IMR-90 (cell line): ENCODE measurements around the gene TLR6.

ENCODE experiments used
- BHLHE40 ChIP-seq: fragments of 150-350 bp; IDR thresholded peaks from 2 replicates; pipeline ENCODE4 v1.6.1; 2016; ENCODE audit warnings: mild to moderate bottlenecking, low read depth, low read length
- CEBPB ChIP-seq: IDR thresholded peaks from 2 replicates; pipeline ENCODE4 v1.6.1; 2012; ENCODE audit warnings: low read depth, low read length, improper control_type of control experiment
- CHD1 ChIP-seq: IDR thresholded peaks from 2 replicates; pipeline ENCODE4 v1.6.1; 2012; ENCODE audit warnings: low read depth, low read length, improper control_type of control experiment
- CTCF ChIP-seq: conservative IDR thresholded peaks from 2 replicates; pipeline ENCODE4 v1.5.1; 2012; ENCODE audit warnings: mild to moderate bottlenecking, low read depth, low read length, improper control_type of control experiment
- ELK1 ChIP-seq: fragments of 150-350 bp; IDR thresholded peaks from 2 replicates; pipeline ENCODE4 v1.6.1; 2016; ENCODE audit warnings: low read depth, mild to moderate bottlenecking, low read length, moderate library complexity, borderline replicate concordance
- MAZ ChIP-seq: IDR thresholded peaks from 2 replicates; pipeline ENCODE4 v1.6.1; 2012; ENCODE audit warnings: low read depth, mild to moderate bottlenecking, low read length, improper control_type of control experiment, moderate library complexity, borderline replicate concordance
- MXI1 ChIP-seq: IDR thresholded peaks from 2 replicates; pipeline ENCODE4 v1.6.1; 2012; ENCODE audit warnings: low read depth, mild to moderate bottlenecking, low read length, moderate library complexity, borderline replicate concordance
- POLR2A ChIP-seq: IDR thresholded peaks from 2 replicates; pipeline ENCODE4 v1.6.1; 2012; ENCODE audit warnings: mild to moderate bottlenecking, low read depth, low read length
- RAD21 ChIP-seq: IDR thresholded peaks from 2 replicates; pipeline ENCODE4 v1.6.1; 2012; ENCODE audit warnings: low read length, improper control_type of control experiment
- RCOR1 ChIP-seq: IDR thresholded peaks from 2 replicates; pipeline ENCODE4 v1.6.1; 2012; ENCODE audit warnings: mild to moderate bottlenecking, low read length, improper control_type of control experiment; ENCODE audit not compliant: insufficient replicate concordance
- RFX5 ChIP-seq: IDR thresholded peaks from 2 replicates; pipeline ENCODE4 v1.8.0; 2012; ENCODE audit warnings: low read depth, mild to moderate bottlenecking, low read length, moderate library complexity
- SMC3 ChIP-seq: fragments of 150-350 bp; IDR thresholded peaks from 2 replicates; pipeline ENCODE4 v1.6.1; 2016; ENCODE audit warnings: low read depth, mild to moderate bottlenecking, antibody characterized with exemption, low read length, moderate library complexity
- USF2 ChIP-seq: fragments of 150-350 bp; IDR thresholded peaks from 2 replicates; pipeline ENCODE4 v1.6.1; 2017; ENCODE audit warnings: mild to moderate bottlenecking, antibody characterized with exemption, low read length, low read depth

- TF ChIP-seq SMC3 (no peak), USF2 (no peak), RFX5 (no peak), ELK1 (no peak), RCOR1 (no peak), CTCF (no peak), POLR2A (no peak), RAD21 (no peak), MXI1 (no peak), BHLHE40 (no peak), CHD1 (no peak), CEBPB (no peak), MAZ (no peak)
These were observed 34.7 kb upstream of the TLR6 start for GRCh38 chr4:38891051-38891983.
